HG02885 (cell line): ENCODE data around the gene HMHB1.
A peak's percentile ranks its signal among the peaks of the same experiment; 100 is the strongest.

Source experiments
- ATAC-seq: cut with Tn5 transposase; IDR thresholded peaks from one replicate; pipeline ENCODE4 v1.9.1; 2021; ENCODE audit warnings: mild to moderate bottlenecking; ENCODE audit not compliant: unreplicated experiment, poor library complexity

The HMHB1 gene

GRCh38 chr5:143812085-143812705, at the start of gene HMHB1:
TSS of gene HMHB1 (plus strand) at chr5:143812161.
- ATAC-seq = peak; percentile 63

- no peak for ATAC-seq
Measured at GRCh38 chr5:143762636-143763220, 49.2 kb upstream of the HMHB1 start.

GRCh38 chr5:143767162-143767561, 44.8 kb upstream of the HMHB1 start:
- ATAC-seq = no peak

GRCh38 chr5:143769026-143769786, 42.8 kb upstream of the HMHB1 start:
- ATAC-seq = no peak

GRCh38 chr5:143770450-143770849, 41.5 kb upstream of the HMHB1 start:
- no peak for ATAC-seq

GRCh38 chr5:143771189-143771588, 40.8 kb upstream of the HMHB1 start:
- no peak for ATAC-seq

GRCh38 chr5:143771602-143772001, 40.4 kb upstream of the HMHB1 start:
- no peak for ATAC-seq

GRCh38 chr5:143772621-143773020, 39.3 kb upstream of the HMHB1 start:
- no peak for ATAC-seq

GRCh38 chr5:143775258-143775657, 36.7 kb upstream of the HMHB1 start:
- no peak for ATAC-seq

- no peak for ATAC-seq
Measured at GRCh38 chr5:143776951-143777350, 35.0 kb upstream of the HMHB1 start.

- ATAC-seq = no peak
Measured at GRCh38 chr5:143779506-143779905, 32.5 kb upstream of the HMHB1 start.

GRCh38 chr5:143781993-143782520, 29.9 kb upstream of the HMHB1 start:
- no peak for ATAC-seq

- ATAC-seq = no peak
Measured at GRCh38 chr5:143782588-143783386, 29.2 kb upstream of the HMHB1 start.

GRCh38 chr5:143788401-143788800, 23.6 kb upstream of the HMHB1 start:
- no peak for ATAC-seq

- ATAC-seq = no peak
Measured at GRCh38 chr5:143790457-143791112, 21.4 kb upstream of the HMHB1 start.

GRCh38 chr5:143791848-143792731, 19.9 kb upstream of the HMHB1 start:
- peak; percentile 56 for ATAC-seq

- ATAC-seq = no peak
Measured at GRCh38 chr5:143793249-143793648, 18.7 kb upstream of the HMHB1 start.

- ATAC-seq = no peak
Measured at GRCh38 chr5:143796125-143796524, 15.8 kb upstream of the HMHB1 start.

GRCh38 chr5:143796753-143797152, 15.2 kb upstream of the HMHB1 start:
- ATAC-seq = no peak
